HFFc6 (cell line): ENCODE measurements around the gene UBR4. TPM values are rescaled to one million over a fixed set of nuclear protein-coding genes. Genes with fewer than 3 reads are reported as not detected.

Source experiments
- DNase-seq: peaks from one replicate; pipeline ENCODE4 v3.0.0-alpha.2; 2018
- H3K27ac Mint-ChIP-seq: 2 replicates; pipeline ENCODE4 v1.8.0; 2020; ENCODE audit warnings: mild to moderate bottlenecking, mixed read lengths
- H3K27me3 Mint-ChIP-seq: 2 replicates; pipeline ENCODE4 v1.8.0; 2021; ENCODE audit warnings: mild to moderate bottlenecking, moderate library complexity, mixed read lengths; ENCODE audit not compliant: insufficient read depth
- H3K36me3 Mint-ChIP-seq: 2 replicates; pipeline ENCODE4 v1.8.0; 2021; ENCODE audit warnings: low read depth, mixed read lengths
- H3K4me1 Mint-ChIP-seq: 2 replicates; pipeline ENCODE4 v1.8.0; 2020; ENCODE audit warnings: low read depth, mixed read lengths
- H3K4me3 Mint-ChIP-seq: 2 replicates; pipeline ENCODE4 v1.8.0; 2020; ENCODE audit warnings: mild to moderate bottlenecking, moderate library complexity, mixed read lengths
- H3K9me3 Mint-ChIP-seq: 2 replicates; pipeline ENCODE4 v1.8.0; 2020; ENCODE audit warnings: mild to moderate bottlenecking, mixed read lengths
- total RNA-seq, 6 experiments: library from RNA; stranded (reverse); fragmentation: NEBNext Ultra II Directional; extraction: Animal tissue kit (Norgen Biotek cat#: 25700); gene quantifications; 2 replicates in 1 of 6; 3 replicates in 5 of 6; pipeline ENCODE4 v1.2.3, GENCODE V29; 2021
- TF ChIP-seq, protein P1 (sequence below): fragments of 200-600 bp; sonication (generic); IDR thresholded peaks from 2 replicates; pipeline ENCODE4 v1.5.0; 2021; ENCODE audit warnings: antibody characterized with exemption, mild to moderate bottlenecking

UBR4 gene
- total RNA-seq, 6 experiments from 2014 or later, result 74.2 to 116 (median 88.6) TPM

DNA sequence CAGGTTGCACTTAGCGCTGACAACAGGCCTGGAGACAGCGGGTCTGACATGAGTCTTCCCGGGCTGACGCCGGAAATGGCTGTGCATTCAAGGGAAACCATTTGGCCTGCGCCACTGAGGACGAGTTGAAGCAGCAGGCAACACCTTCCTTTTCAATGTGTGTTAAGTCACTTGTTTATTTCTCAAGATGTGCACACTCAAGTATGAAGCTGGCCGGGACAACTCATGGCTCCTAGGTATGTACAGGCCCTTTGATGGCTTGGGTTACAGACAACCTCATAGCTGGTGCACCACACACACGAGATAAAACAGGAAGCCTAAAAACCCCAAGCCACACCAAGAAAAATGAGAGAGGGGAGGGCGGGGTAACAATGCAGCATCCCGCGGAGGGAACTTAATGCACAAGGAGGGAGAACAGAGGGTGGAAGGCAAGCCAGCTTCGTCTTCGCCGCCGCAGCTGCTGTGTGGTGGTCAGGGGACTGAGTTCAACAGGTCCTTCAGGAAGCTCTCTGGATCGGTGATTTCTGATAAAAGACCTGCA lies 135.6 kb downstream of the UBR4 start:
- Mint-ChIP-seq H3K36me3 (peaks cover 44% of the 10 kb centered on the region), H3K9me3 (no peaks in the 10 kb centered on the region), H3K4me3 (no peak overlapping the region), H3K4me1 (no peaks in the 10 kb centered on the region), H3K27ac (no peak overlapping the region; the same call in 1 of the 2 replicates), H3K27me3 (peaks cover 19% of the 10 kb centered on the region)
- TF ChIP-seq, protein P1, sequence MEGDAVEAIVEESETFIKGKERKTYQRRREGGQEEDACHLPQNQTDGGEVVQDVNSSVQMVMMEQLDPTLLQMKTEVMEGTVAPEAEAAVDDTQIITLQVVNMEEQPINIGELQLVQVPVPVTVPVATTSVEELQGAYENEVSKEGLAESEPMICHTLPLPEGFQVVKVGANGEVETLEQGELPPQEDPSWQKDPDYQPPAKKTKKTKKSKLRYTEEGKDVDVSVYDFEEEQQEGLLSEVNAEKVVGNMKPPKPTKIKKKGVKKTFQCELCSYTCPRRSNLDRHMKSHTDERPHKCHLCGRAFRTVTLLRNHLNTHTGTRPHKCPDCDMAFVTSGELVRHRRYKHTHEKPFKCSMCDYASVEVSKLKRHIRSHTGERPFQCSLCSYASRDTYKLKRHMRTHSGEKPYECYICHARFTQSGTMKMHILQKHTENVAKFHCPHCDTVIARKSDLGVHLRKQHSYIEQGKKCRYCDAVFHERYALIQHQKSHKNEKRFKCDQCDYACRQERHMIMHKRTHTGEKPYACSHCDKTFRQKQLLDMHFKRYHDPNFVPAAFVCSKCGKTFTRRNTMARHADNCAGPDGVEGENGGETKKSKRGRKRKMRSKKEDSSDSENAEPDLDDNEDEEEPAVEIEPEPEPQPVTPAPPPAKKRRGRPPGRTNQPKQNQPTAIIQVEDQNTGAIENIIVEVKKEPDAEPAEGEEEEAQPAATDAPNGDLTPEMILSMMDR, result no peak
- no peak for DNase-seq

DNA sequence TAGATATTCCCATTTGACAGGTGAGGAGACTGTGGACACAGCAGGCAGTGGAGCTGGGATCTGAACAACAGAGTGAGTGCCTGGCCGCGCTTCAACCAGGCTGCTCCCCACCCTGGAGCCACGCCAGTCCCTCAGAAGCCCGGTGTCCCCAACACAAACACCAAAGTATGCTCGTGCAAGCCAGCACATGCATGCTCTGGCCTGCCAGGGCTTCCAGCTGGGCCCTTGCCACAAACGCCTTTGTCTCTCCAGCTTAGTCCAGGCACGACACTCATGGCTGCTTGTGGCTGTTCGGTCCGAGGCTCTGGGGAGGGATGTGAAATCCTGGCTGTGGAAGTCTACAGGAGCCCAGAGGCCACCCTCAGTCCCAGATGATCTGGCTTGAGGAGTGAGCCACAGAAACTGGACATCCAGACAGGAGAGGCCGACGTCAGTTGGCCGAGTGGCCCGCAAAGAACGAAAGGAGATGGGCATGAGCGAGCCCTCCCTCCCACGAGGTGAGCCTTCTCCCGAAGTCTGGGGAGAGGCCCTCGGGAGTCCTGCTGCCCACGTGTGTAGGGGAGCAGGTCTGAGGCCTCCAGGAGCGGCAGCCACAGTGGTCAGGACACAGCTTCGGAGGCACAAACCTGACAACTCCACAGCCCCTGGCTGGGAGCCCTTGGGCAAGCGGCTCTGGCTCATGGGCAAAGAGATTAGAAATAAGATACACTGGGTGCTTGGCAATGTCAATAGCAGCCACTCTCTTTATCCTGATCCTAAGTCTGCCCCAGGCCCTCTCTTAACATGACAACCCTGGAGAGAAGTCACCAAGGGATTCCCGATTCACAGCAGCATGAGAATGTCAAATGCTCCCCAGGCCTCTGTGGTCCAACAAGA lies 136.5 kb downstream of the UBR4 start:
- Mint-ChIP-seq H3K36me3 (peaks cover 44% of the 10 kb centered on the region), H3K9me3 (no peaks in the 10 kb centered on the region), H3K27ac (no peak overlapping the region), H3K4me1 (no peaks in the 10 kb centered on the region; the same call in 1 of the 2 replicates), H3K27me3 (peaks cover 22% of the 10 kb centered on the region), H3K4me3 (no peak overlapping the region)
- TF ChIP-seq, protein P1, result no peak
- no peak for DNase-seq

DNA sequence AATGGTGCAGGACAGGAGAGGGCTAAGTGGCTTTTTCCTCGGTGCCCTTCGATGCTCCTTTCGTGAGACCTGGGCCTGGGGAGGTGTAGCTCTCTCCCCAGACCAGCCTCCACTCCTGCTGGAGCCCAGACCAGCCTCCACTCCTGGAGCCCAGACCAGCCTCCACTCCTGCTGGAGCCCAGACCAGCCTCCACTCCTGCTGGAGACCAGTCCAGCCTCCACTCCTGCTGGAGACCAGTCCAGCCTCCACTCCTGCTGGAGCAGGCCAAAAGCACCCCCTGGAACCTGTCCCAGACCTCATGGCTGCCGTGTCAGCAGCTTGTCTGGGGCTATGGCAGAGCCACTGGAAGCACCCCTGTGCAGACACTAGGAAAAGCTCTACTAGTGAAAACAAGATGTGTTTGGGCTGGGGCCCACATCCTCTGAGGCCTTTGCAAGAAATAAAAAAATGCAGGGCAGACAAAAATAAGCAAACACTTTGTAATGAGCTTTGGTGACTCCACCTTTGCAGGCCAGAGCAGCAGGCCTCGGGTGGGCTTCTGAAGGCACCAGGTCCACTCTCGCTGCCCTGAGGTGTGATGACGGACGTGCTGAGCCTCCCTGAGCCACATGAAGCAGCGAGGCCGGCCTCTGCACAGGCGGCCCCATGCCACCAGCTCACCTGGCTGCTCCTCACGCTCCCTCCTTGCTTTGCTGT lies 137.6 kb downstream of the UBR4 start:
- no peak overlapping the region for H3K27ac Mint-ChIP-seq
- H3K27me3 Mint-ChIP-seq, result peaks cover 28% of the 10 kb centered on the region
- no peaks in the 10 kb centered on the region for H3K9me3 Mint-ChIP-seq
- no peaks in the 10 kb centered on the region; the same call in 1 of the 2 replicates for H3K4me1 Mint-ChIP-seq
- DNase-seq, result no peak
- TF ChIP-seq, protein P1, result no peak
- no peak overlapping the region for H3K4me3 Mint-ChIP-seq
- peaks cover 37% of the 10 kb centered on the region for H3K36me3 Mint-ChIP-seq

DNA sequence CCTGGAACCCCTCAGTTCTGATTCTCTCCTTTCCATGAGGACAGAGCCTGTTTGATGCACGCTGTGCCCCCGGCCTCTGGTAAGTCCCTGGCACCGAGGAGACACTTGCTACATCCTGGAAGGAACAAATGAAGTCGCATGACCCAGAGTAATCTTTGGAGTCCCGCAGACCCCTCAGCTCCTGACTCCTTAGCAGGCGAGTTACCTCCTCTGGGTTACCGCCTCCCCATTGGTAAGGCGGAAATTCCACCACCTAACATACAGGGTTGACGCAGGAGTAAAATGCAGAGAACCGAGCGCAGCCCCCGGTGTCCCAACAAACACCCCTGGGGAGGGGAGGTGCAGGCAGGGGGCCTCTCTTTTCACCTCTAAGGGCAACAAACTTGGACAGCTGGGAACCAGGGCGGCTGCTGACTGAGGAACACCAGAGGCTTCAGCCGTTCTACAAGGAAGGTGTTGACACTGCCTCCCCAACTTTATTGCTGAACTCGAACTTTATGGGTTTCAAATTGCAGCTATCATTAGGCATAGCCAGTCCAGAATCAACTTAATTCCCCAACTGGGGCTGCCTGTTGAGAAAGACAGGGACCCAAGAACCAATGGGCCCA lies 138.3 kb downstream of the UBR4 start:
- no peak for DNase-seq
- peaks cover 31% of the 10 kb centered on the region for H3K36me3 Mint-ChIP-seq
- TF ChIP-seq, protein P1, result no peak
- no peaks in the 10 kb centered on the region for H3K9me3 Mint-ChIP-seq
- peaks cover 28% of the 10 kb centered on the region for H3K27me3 Mint-ChIP-seq
- H3K4me1 Mint-ChIP-seq, result peaks cover 1% of the 10 kb centered on the region; the same call in 1 of the 2 replicates
- no peak overlapping the region for H3K4me3 Mint-ChIP-seq
- no peak overlapping the region for H3K27ac Mint-ChIP-seq

DNA sequence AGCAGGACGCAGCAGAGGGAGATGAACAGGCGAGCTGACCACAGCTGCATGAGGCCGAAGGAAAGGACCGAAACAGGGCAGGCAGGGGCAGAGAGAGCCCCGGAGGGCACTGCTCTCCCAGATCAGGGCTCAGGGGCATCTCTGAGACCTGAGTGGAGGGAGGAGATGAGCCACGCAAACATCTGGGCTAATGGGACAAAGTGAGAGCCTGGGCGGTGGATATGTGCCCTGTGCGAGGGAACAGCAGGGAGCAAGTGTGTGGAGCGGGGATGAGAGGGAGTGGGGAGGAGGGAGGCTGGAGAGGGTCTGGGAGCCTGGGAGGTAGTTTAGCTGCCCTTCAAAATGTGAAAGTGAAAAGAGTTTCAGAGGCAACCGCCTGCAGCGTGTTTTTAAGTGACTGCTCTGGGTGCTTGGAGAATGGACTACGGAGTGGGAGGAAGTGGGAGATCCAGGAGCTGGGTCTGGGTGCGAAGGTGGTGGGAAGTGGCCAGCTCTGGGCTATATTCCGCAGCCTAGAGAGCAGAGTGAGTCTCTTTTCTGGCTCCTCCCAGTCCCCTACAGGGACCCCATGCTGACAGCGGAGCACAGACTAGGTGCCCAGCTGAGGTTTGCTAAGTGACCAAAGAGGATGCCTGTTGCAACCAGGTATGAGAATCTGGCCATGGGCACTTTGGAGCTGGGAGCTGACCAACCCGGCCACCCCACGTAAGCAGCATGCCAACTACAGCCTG lies 139.0 kb downstream of the UBR4 start:
- Mint-ChIP-seq H3K4me3 (no peak overlapping the region), H3K27me3 (peaks cover 26% of the 10 kb centered on the region), H3K27ac (no peak overlapping the region; the same call in 1 of the 2 replicates), H3K36me3 (peaks cover 24% of the 10 kb centered on the region), H3K4me1 (peaks cover 5% of the 10 kb centered on the region; the same call in 1 of the 2 replicates), H3K9me3 (no peaks in the 10 kb centered on the region)
- no peak for DNase-seq
- TF ChIP-seq, protein P1, result no peak
